ENCODE results near the gene ARHGAP22. TPM values are rescaled to one million over a fixed set of nuclear protein-coding genes. Genes with fewer than 3 reads are reported as not detected.
"Not testable (repeated sequence)": the region's sequence is repeated elsewhere in the genome, so short reads cannot be mapped to it uniquely, and the experiment has no call there.

The ARHGAP22 gene
- total RNA-seq, 3 donors from 2014 or later: 2.6 to 8.2 (median 4.8) TPM

DNA sequence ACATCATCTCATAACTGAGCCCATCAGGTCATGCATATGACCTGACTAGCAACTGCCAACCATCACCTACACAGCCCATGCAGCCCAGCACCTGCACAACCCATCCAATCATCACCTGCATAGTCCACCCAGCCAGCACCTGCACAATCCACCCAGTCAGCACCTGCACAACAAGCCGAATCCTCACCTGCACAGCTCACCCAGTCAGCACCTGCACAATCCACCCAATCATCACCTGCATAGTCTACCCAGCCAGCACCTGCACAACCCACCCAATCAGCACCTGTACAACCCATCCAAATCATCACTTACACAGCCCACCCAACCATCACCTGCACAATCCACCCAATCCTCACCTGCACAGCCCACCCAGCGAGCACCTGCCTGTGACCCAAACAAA is 46.4 kb upstream of the ARHGAP22 start:
- intact Hi-C loops (cut with DNase I; ENCODE audit: low total_unique reads): no loop called here
- TF ChIP-seq POLR2A (IDR thresholded peaks at IDR 0.05): no peak
- TF ChIP-seq, protein P1, sequence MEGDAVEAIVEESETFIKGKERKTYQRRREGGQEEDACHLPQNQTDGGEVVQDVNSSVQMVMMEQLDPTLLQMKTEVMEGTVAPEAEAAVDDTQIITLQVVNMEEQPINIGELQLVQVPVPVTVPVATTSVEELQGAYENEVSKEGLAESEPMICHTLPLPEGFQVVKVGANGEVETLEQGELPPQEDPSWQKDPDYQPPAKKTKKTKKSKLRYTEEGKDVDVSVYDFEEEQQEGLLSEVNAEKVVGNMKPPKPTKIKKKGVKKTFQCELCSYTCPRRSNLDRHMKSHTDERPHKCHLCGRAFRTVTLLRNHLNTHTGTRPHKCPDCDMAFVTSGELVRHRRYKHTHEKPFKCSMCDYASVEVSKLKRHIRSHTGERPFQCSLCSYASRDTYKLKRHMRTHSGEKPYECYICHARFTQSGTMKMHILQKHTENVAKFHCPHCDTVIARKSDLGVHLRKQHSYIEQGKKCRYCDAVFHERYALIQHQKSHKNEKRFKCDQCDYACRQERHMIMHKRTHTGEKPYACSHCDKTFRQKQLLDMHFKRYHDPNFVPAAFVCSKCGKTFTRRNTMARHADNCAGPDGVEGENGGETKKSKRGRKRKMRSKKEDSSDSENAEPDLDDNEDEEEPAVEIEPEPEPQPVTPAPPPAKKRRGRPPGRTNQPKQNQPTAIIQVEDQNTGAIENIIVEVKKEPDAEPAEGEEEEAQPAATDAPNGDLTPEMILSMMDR (IDR thresholded peaks at IDR 0.05): no peak
- no peak for TF ChIP-seq POLR2AphosphoS5 (IDR thresholded peaks at IDR 0.05)
- H3K27me3 ChIP-seq: no peaks in the 10 kb centered on the region
- no peak overlapping the region for H3K4me3 ChIP-seq
- DNase-seq (ENCODE audit: low spot score in 2 of 2): no peak
- H3K36me3 ChIP-seq: no peaks in the 10 kb centered on the region
- no peaks in the 10 kb centered on the region for H3K9me3 ChIP-seq
- H3K4me1 ChIP-seq: no peaks in the 10 kb centered on the region
- no peak overlapping the region for H3K27ac ChIP-seq

DNA sequence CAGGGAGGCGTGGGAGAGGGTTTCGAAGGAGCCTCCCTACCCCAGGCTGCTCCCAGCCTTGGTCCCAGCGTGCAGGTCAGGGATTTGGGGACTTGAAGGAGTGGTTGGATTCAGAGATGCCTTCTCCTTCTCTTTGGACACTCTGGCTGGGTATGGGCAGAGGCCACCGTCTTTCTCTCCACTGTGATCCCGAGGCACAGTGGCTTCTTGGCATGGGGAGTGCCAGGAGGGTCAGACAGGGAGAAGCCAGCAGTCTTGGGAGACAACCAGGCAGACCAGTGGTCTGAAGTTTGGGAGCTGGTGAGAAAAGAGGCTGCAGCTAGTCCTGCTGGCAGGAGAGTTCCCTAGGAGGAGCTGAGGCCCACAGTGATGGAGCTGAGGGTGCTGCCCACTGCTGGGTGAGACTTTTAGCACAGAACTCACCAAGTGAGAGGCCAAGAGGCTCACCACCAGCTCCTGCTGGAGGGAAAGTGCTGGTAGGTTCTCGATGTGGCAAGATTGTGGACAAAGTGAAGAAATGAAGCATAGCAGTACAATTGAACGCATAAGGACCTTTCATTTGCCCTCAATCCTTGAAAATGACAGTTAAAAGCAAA is 44.6 kb upstream of the ARHGAP22 start:
- Histone ChIP-seq H3K27ac (no peak overlapping the region), H3K4me3 (no peak overlapping the region), H3K4me1 (no peaks in the 10 kb centered on the region), H3K9me3 (no peaks in the 10 kb centered on the region), H3K36me3 (no peaks in the 10 kb centered on the region), H3K27me3 (no peaks in the 10 kb centered on the region)
- intact Hi-C loops (cut with DNase I; ENCODE audit: low total_unique reads): no loop called here
- TF ChIP-seq POLR2AphosphoS5 (IDR thresholded peaks at IDR 0.05): no peak
- TF ChIP-seq, protein P1 (IDR thresholded peaks at IDR 0.05): no peak
- no peak for TF ChIP-seq POLR2A (IDR thresholded peaks at IDR 0.05)
- DNase-seq (ENCODE audit: low spot score in 2 of 2): no peak

DNA sequence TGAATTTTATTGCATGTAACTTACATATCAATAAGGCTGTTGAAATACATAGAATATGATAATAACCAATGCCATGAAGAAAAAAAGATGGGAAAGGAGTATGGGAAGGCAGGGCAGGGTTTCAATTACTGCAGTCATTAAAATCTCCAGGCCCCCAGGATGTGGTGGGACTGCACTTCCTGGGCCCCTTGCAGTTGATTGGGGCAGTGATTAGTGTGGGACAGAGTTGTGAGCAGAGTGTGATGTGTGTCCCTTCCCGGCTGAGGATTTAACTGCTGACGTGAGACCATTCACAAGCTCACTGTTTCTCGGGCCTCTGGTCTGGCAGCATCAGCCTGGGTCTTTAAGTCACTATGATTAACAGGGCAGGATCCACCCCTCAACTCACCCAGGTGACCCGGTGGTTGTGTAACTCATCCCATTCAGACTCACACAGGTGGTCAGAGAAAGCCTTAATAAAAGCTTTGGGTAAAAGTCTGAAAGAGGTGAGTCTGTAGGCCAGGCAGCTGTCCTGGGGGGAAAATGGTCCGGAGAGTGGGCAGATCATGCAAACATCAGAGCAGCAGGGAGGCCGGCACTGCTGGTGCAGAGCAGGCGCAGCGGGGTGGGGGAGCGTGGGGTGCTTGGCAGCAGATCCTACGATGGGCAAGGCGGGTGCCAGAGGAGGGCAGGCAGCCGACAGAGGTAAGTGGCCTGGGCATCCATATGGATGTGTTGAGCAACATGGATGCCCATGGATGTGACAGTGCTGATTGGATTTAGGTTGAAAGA is 43.5 kb upstream of the ARHGAP22 start:
- Histone ChIP-seq H3K9me3 (no peaks in the 10 kb centered on the region), H3K4me1 (no peaks in the 10 kb centered on the region), H3K27ac (no peak overlapping the region), H3K4me3 (no peak overlapping the region), H3K27me3 (no peaks in the 10 kb centered on the region), H3K36me3 (no peaks in the 10 kb centered on the region)
- no peak for DNase-seq (ENCODE audit: low spot score in 2 of 2)
- intact Hi-C loops (cut with DNase I; ENCODE audit: low total_unique reads): no loop called here
- TF ChIP-seq POLR2A (IDR thresholded peaks at IDR 0.05): no peak
- TF ChIP-seq, protein P1 (IDR thresholded peaks at IDR 0.05): no peak
- TF ChIP-seq POLR2AphosphoS5 (IDR thresholded peaks at IDR 0.05): no peak

DNA sequence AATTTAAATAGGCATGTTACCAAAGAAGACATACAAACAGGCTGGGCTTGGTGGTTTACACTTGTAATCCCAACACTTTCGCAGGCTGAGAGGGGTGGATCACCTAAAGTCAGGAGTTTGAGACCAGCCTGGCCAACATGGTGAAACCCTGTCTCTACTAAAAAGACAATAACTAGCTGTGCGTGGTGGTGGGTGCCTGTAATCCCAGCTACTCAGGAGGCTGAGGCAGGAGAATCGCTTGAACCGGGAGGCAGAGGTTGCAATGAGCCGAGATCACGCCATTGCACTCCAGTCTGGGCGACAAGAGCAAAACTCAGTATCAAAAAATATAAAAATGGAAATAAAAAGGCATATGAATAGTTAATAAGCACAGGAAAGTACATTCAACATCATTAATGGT is 42.2 kb upstream of the ARHGAP22 start:
- H3K4me3 ChIP-seq; H3K27me3 ChIP-seq; H3K9me3 ChIP-seq; DNase-seq (ENCODE audit: low spot score in 2 of 2); intact Hi-C loops (cut with DNase I; ENCODE audit: low total_unique reads); H3K27ac ChIP-seq; H3K4me1 ChIP-seq; H3K36me3 ChIP-seq: not testable (repeated sequence)

DNA sequence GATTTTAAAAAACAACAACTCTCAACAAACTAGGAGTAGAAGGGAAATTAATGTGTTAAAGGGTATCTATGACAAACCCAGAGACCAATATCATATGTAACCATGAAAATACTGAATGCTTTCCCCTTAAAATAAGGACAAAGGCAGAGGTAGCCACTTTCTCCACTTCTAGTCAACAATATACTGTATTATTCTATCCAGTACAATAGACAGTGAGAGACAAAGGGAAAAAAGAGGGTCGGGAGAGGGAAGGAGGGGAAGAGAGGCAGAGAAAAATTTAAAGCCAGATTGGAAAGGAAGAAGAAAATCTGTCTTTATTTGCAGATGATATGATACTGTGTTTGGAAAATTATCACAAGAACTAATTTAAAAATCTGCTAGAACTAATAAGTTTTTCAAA is 40.7 kb upstream of the ARHGAP22 start:
- no peak for DNase-seq (ENCODE audit: low spot score in 2 of 2)
- intact Hi-C loops (cut with DNase I; ENCODE audit: low total_unique reads): no loop called here
- no peaks in the 10 kb centered on the region for H3K36me3 ChIP-seq

DNA sequence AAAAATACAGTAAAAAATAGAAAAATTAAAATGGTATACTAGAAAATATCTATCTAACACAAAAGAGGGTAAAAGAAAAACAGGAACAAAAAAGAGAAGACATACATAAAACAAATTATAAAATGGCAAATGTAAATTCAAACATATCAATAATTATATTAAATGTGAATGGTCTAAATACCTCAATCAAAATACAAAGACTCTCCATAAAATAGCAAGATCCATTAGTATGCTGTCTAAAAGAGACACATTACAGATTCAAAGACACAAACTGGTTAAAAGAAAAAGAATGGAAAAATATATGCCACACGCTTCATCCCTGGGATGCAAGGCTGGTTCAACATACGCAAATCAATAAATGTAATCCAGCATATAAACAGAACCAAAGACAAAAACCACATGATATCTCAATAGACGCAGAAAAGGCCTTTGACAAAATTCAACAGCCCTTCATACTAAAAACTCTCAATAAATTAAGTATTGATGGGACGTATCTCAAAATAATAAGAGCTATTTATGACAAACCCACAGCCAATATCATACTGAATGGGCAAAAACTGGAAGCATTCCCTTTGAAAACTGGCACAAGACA is 36.3 kb upstream of the ARHGAP22 start:
- H3K27me3 ChIP-seq; intact Hi-C loops (cut with DNase I; ENCODE audit: low total_unique reads); H3K4me3 ChIP-seq; H3K4me1 ChIP-seq; H3K27ac ChIP-seq; DNase-seq (ENCODE audit: low spot score in 2 of 2); H3K36me3 ChIP-seq: not testable (repeated sequence)
- H3K9me3 ChIP-seq: peaks cover 0 to 12% of the 10 kb centered on the region in 2 donors

More for the DNA sequence above, 40.7 kb upstream of the ARHGAP22 start:
- H3K9me3 ChIP-seq: peaks cover 0 to 7% of the 10 kb centered on the region in 2 donors
- H3K27ac ChIP-seq: no peak overlapping the region
- no peaks in the 10 kb centered on the region for H3K27me3 ChIP-seq
- TF ChIP-seq POLR2A (IDR thresholded peaks at IDR 0.05): no peak
- no peak for TF ChIP-seq POLR2AphosphoS5 (IDR thresholded peaks at IDR 0.05)
- TF ChIP-seq, protein P1 (IDR thresholded peaks at IDR 0.05): no peak
- H3K4me3 ChIP-seq: no peak overlapping the region
- H3K4me1 ChIP-seq: no peaks in the 10 kb centered on the region
